Measurements from ENCODE around the gene FANCC.

GRCh38 chr9:95242613-95243012 is 74.9 kb downstream of the FANCC start:
- no peak for TF ChIP-seq RCOR1 (IDR thresholded peaks at IDR 0.05; ENCODE audit: insufficient replicate concordance, low read length)
- no peak for TF ChIP-seq FOS (IDR thresholded peaks at IDR 0.05; ENCODE audit: low read depth, low read length)
- TF ChIP-seq CTCF (conservative IDR thresholded peaks at IDR 0.05; ENCODE audit: low read depth, low read length): no peak
- TF ChIP-seq USF2 (IDR thresholded peaks at IDR 0.05; ENCODE audit: low read depth, low read length): no peak
- TF ChIP-seq POLR2A (IDR thresholded peaks at IDR 0.05; ENCODE audit: low read depth, low read length): no peak
- TF ChIP-seq MAFK (IDR thresholded peaks at IDR 0.05; ENCODE audit: low read depth, low read length): no peak
- TF ChIP-seq RAD21 (IDR thresholded peaks at IDR 0.05; ENCODE audit: low read length): no peak
- no peak for TF ChIP-seq SMC3 (IDR thresholded peaks at IDR 0.05; ENCODE audit: low read depth, low read length)
- no peak for TF ChIP-seq RFX5 (IDR thresholded peaks at IDR 0.05; ENCODE audit: low read depth, low read length)
- TF ChIP-seq MXI1 (IDR thresholded peaks at IDR 0.05; ENCODE audit: borderline replicate concordance, low read depth, low read length): no peak
- TF ChIP-seq BHLHE40 (IDR thresholded peaks at IDR 0.05; ENCODE audit: low read depth, low read length): no peak
- TF ChIP-seq CEBPB (IDR thresholded peaks at IDR 0.05; ENCODE audit: low read depth, low read length): no peak
- TF ChIP-seq NFE2L2 (IDR thresholded peaks at IDR 0.05; ENCODE audit: low read depth, low read length): no peak
- TF ChIP-seq CHD1 (IDR thresholded peaks at IDR 0.05; ENCODE audit: low read depth, low read length): no peak

All from IMR-90 (cell line).